ENCODE results near the gene HEPN1. TPM values are rescaled to one million over a fixed set of nuclear protein-coding genes. Genes with fewer than 3 reads are reported as not detected.

Gene HEPN1
- total and polyA plus RNA-seq, 2 of the 8 experiments (the other 6 are each of a cell fraction or from before 2014, with no cell fraction given) = not detected

GRCh38 chr11:124897674-124898262 is 21.3 kb upstream of the HEPN1 start, which contains the start of gene ROBO4 (continued):
- TF ChIP-seq CHD7 (IDR thresholded peaks at IDR 0.05; ENCODE audit: insufficient replicate concordance, low read length) (no peak), FOSL1 (IDR thresholded peaks at IDR 0.05; ENCODE audit: insufficient read depth, low read depth, low read length) (no peak), ZNF274 (IDR thresholded peaks at IDR 0.05; ENCODE audit: borderline replicate concordance, extremely low read depth, low read length) (no peak), NRF1 (IDR thresholded peaks at IDR 0.05; ENCODE audit: low read depth, low read length) (no peak)
